OCI-LY7 (cell line): ENCODE data around the gene RDH8. TPM values are rescaled to one million over a fixed set of nuclear protein-coding genes. Genes with fewer than 3 reads are reported as not detected.

Experiments used
- BruUV-seq: library from RNA; stranded (reverse); fragments of 400-500 nt; replicated peaks from 2 replicates; lab custom pipeline; 2021; lab: Mats Ljungman, UMichigan
- CTCF ChIA-PET: fragments of 300-600 bp; sonication (Branson Sonifier 250); formaldehyde crosslinking; loops from one replicate; lab custom pipeline; 2022; ENCODE audit warnings: antibody characterized with exemption; ENCODE audit not compliant: unreplicated experiment; lab: Charles Lee
- POLR2A ChIA-PET: fragments of 300-600 bp; sonication (Branson Sonifier 250); formaldehyde crosslinking; loops from one replicate; lab custom pipeline; 2022; ENCODE audit warnings: antibody characterized with exemption; lab: Charles Lee
- DNase-seq: peaks from one replicate; pipeline ENCODE4 v3.0.0-alpha.2; 2015; ENCODE audit warnings: low spot score
- H2AFZ ChIP-seq: fragments of 200-600 bp; sonication (generic), shearing (Covaris generic); 2 replicates; pipeline ENCODE4 v1.6.1; 2014; ENCODE audit warnings: mild to moderate bottlenecking, antibody characterized with exemption, low read length, moderate library complexity
- H3K27ac ChIP-seq: fragments of 200-600 bp; sonication (generic); 2 replicates; pipeline ENCODE4 v1.5.1; 2014; ENCODE audit warnings: mixed run types, low read depth, mild to moderate bottlenecking, moderate library complexity, low read length, inconsistent platforms; ENCODE audit not compliant: poor library complexity, severe bottlenecking
- H3K36me3 ChIP-seq: fragments of 200-600 bp; sonication (generic); 2 replicates; pipeline ENCODE4 v1.6.1; 2014; ENCODE audit warnings: mild to moderate bottlenecking, antibody characterized with exemption, low read length, moderate library complexity, mixed read lengths; ENCODE audit not compliant: insufficient read depth
- H3K4me1 ChIP-seq: fragments of 200-600 bp; sonication (generic); 2 replicates; pipeline ENCODE4 v1.5.1; 2014; ENCODE audit warnings: mild to moderate bottlenecking, low read length; ENCODE audit not compliant: insufficient read depth, poor library complexity, severe bottlenecking
- H3K4me2 ChIP-seq: fragments of 200-600 bp; sonication (generic); 2 replicates; pipeline ENCODE4 v1.6.1; 2014; ENCODE audit warnings: mild to moderate bottlenecking, low read length
- H3K4me3 ChIP-seq: fragments of 200-600 bp; sonication (generic); 2 replicates; pipeline ENCODE4 v1.5.1; 2014; ENCODE audit warnings: mild to moderate bottlenecking, low read depth, low read length; ENCODE audit not compliant: poor library complexity, severe bottlenecking
- H3K79me2 ChIP-seq: fragments of 200-600 bp; sonication (generic); 2 replicates; pipeline ENCODE4 v1.6.1; 2016; ENCODE audit warnings: low read depth, mild to moderate bottlenecking, low read length, moderate library complexity, mixed read lengths; ENCODE audit not compliant: insufficient read depth
- H3K9me2 ChIP-seq: fragments of 200-600 bp; sonication (generic); 2 replicates; pipeline ENCODE4 v1.6.1; 2016; ENCODE audit warnings: mild to moderate bottlenecking, low read length, mixed read lengths; ENCODE audit not compliant: insufficient read depth
- H3K9me3 ChIP-seq: fragments of 200-600 bp; sonication (generic); 2 replicates; pipeline ENCODE4 v1.6.1; 2014; ENCODE audit warnings: mild to moderate bottlenecking, mixed run types, low read length, mixed read lengths
- H4K20me1 ChIP-seq: fragments of 200-600 bp; sonication (generic); 2 replicates; pipeline ENCODE4 v1.6.1; 2014; ENCODE audit warnings: mild to moderate bottlenecking, antibody characterized with exemption, low read length, moderate library complexity, mixed read lengths; ENCODE audit not compliant: insufficient read depth
- CTCF ChIP-seq: fragments of 200-600 bp; sonication (generic); conservative IDR thresholded peaks from 2 replicates; pipeline ENCODE4 v1.5.1; 2014; ENCODE audit warnings: mild to moderate bottlenecking, antibody characterized with exemption, low read length, moderate library complexity, mixed read lengths
- EZH2phosphoT487 ChIP-seq: fragments of 200-600 bp; sonication (generic); IDR thresholded peaks from 2 replicates; pipeline ENCODE4 v1.6.1; 2018; ENCODE audit warnings: low read depth, borderline replicate concordance, mild to moderate bottlenecking, mixed run types, antibody characterized with exemption, low read length, moderate library complexity, mixed read lengths
- intact Hi-C: fragments of 100-400 bp; cut with micrococcal nuclease; formaldehyde crosslinking; loops from one replicate; pipeline ENCODE4 v1.10.0; 2022; ENCODE audit not compliant: unreplicated experiment
- total RNA-seq, 2 experiments: library from RNA; depleted of rRNA in 1 of 2; stranded (reverse); fragments of >200 nt in 1 of 2; shearing (Covaris generic) in 1 of 2; gene quantifications; 2 replicates each; pipeline ENCODE4 v1.2.3, GENCODE V29; 2014 to 2022

The RDH8 gene
- total RNA-seq, 2 experiments from 2014 or later = not detected

GRCh38 chr19:10003271-10003670 lies 10.0 kb upstream of the RDH8 start:
- H3K9me2 ChIP-seq = no peaks in the 10 kb centered on the region
- BruUV-seq = no TSS peak
- H3K4me2 ChIP-seq = no peak overlapping the region
- no peaks in the 10 kb centered on the region for H3K4me1 ChIP-seq
- no peaks in the 10 kb centered on the region for H4K20me1 ChIP-seq
- no peak overlapping the region; the same call in 1 of the 2 replicates for H2AFZ ChIP-seq
- H3K36me3 ChIP-seq = no peaks in the 10 kb centered on the region
- TF ChIP-seq EZH2phosphoT487 (no peak), CTCF (no peak)
- no peak overlapping the region for H3K4me3 ChIP-seq
- H3K79me2 ChIP-seq = no peaks in the 10 kb centered on the region
- H3K27ac ChIP-seq = no peak overlapping the region
- H3K9me3 ChIP-seq = no peaks in the 10 kb centered on the region
- peak; percentile 31 for DNase-seq
- ChIA-PET POLR2A (interaction anchor here (0.7 kb wide), 1 partner anchor 334 kb away, joined by 5 read pairs; no protein-coding TSS in a partner anchor), CTCF (no interaction called here)
- intact Hi-C loops = no loop called here

GRCh38 chr19:10004617-10005016 lies 8.7 kb upstream of the RDH8 start:
- H3K9me2 ChIP-seq = no peaks in the 10 kb centered on the region
- POLR2A ChIA-PET = interaction anchor here (0.6 kb wide), 1 partner anchor 20 kb away, joined by 3 read pairs; no protein-coding TSS in a partner anchor
- no peaks in the 10 kb centered on the region for H3K4me1 ChIP-seq
- H2AFZ ChIP-seq = no peak overlapping the region
- no peaks in the 10 kb centered on the region for H3K79me2 ChIP-seq
- H4K20me1 ChIP-seq = no peaks in the 10 kb centered on the region
- no TSS peak for BruUV-seq
- intact Hi-C loops = no loop called here
- no peak overlapping the region for H3K4me2 ChIP-seq
- CTCF ChIA-PET = no interaction called here
- no peaks in the 10 kb centered on the region for H3K9me3 ChIP-seq
- H3K36me3 ChIP-seq = no peaks in the 10 kb centered on the region
- DNase-seq = no peak
- no peak overlapping the region for H3K27ac ChIP-seq
- TF ChIP-seq EZH2phosphoT487 = no peak
- TF ChIP-seq CTCF = no peak
- no peak overlapping the region for H3K4me3 ChIP-seq

- POLR2A ChIA-PET = no interaction called here
- no peak for TF ChIP-seq EZH2phosphoT487
- TF ChIP-seq CTCF = no peak
- CTCF ChIA-PET = no interaction called here
Observed at GRCh38 chr19:10005632-10006334, 7.5 kb upstream of the RDH8 start.

More at GRCh38 chr19:10005632-10006334, 7.5 kb upstream of the RDH8 start:
- DNase-seq = no peak
- Histone ChIP-seq H4K20me1 (no peaks in the 10 kb centered on the region), H2AFZ (no peak overlapping the region), H3K79me2 (no peaks in the 10 kb centered on the region), H3K4me2 (no peak overlapping the region), H3K27ac (no peak overlapping the region), H3K4me1 (no peaks in the 10 kb centered on the region), H3K4me3 (no peak overlapping the region), H3K9me2 (no peaks in the 10 kb centered on the region), H3K36me3 (no peaks in the 10 kb centered on the region), H3K9me3 (no peaks in the 10 kb centered on the region)
- intact Hi-C loops = no loop called here
- no TSS peak for BruUV-seq
